ENCODE data around the gene PRDM16. TPM values are rescaled to one million over a fixed set of nuclear protein-coding genes. Genes with fewer than 3 reads are reported as not detected.

Gene PRDM16
- total RNA-seq, 1 experiment from 2014 or later, result 0.17 TPM

- Histone ChIP-seq H3K27me3 (ENCODE audit: insufficient read depth, low read length) (no peaks in the 10 kb centered on the region), H3K9me3 (ENCODE audit: control insufficient read depth, low read depth, low read length) (no peaks in the 10 kb centered on the region), H3T11ph (ENCODE audit: low read length) (no peak overlapping the region), H3K27ac (ENCODE audit: insufficient read length, low read depth, low read length) (no peak overlapping the region), H3K14ac (ENCODE audit: insufficient read depth, low read length) (no peak overlapping the region; the same call in 1 of the 2 replicates), H4K20me1 (ENCODE audit: control insufficient read depth, insufficient read depth, insufficient read length) (no peaks in the 10 kb centered on the region), H3K4me2 (ENCODE audit: insufficient read depth, insufficient read length, low read length) (no peak overlapping the region), H2AK5ac (ENCODE audit: insufficient read length, low read length) (no peak overlapping the region), H2BK15ac (ENCODE audit: low read depth, low read length) (no peak overlapping the region; the same call in 1 of the 2 replicates), H3K79me2 (ENCODE audit: insufficient read depth, low read length) (no peaks in the 10 kb centered on the region), H3K23ac (ENCODE audit: insufficient read length, low read depth, low read length) (no peak overlapping the region), H3K4me1 (ENCODE audit: insufficient read depth, low read length) (no peaks in the 10 kb centered on the region), H2BK120ac (ENCODE audit: low read depth, low read length, poor library complexity, severe bottlenecking) (no peak overlapping the region), H2BK5ac (ENCODE audit: insufficient read length, low read length) (no peak overlapping the region), H4K91ac (ENCODE audit: insufficient read length, low read depth, low read length) (no peak overlapping the region), H3K4ac (ENCODE audit: low read depth, low read length) (no peak overlapping the region), H2AFZ (ENCODE audit: low read length) (no peak overlapping the region), H3K18ac (ENCODE audit: insufficient read length, low read depth, low read length) (peak overlapping the region; percentile 53), H2BK12ac (ENCODE audit: insufficient read length, low read depth, low read length) (no peak overlapping the region), H4K5ac (ENCODE audit: insufficient read length, low read depth, low read length) (no peak overlapping the region), H4K8ac (replicated peaks; ENCODE audit: insufficient read length, low read depth, low read length) (no peak overlapping the region), H2BK20ac (ENCODE audit: low read depth, low read length, poor library complexity, severe bottlenecking) (no peak overlapping the region), H3K9ac (ENCODE audit: extremely low read depth, insufficient read length, low read length) (no peak overlapping the region), H3K56ac (ENCODE audit: insufficient read length, low read depth, low read length) (no peak overlapping the region), H3K23me2 (ENCODE audit: insufficient read length, low read depth, low read length, poor library complexity, severe bottlenecking) (peaks cover 4% of the 10 kb centered on the region), H3K79me1 (ENCODE audit: insufficient read depth, low read depth, low read length, poor library complexity, severe bottlenecking) (no peaks in the 10 kb centered on the region)
- Mint-ChIP-seq H3K36me3 (ENCODE audit: insufficient read depth in 1 of 3, low read depth in 3 of 3) (no peaks in the 10 kb centered on the region), H3K4me3 (no peak overlapping the region), H3K4me1 (peaks cover 12 to 28% of the 10 kb centered on the region in 2 experiments; a peak in 3 of 4 replicates), H3K27me3 (ENCODE audit: low read depth) (peaks cover 3% of the 10 kb centered on the region; the same call in 1 of the 2 replicates), H3K27ac (no peak overlapping the region), H3K9me3 (no peaks in the 10 kb centered on the region)
- no peak for DNase-seq
- no CpG with 5 or more reads among the region's 21 CpGs for WGBS (ENCODE audit: extremely low coverage, insufficient read length, low lambda C conversion rate)
- TF ChIP-seq CTCF (conservative IDR thresholded peaks at IDR 0.05), result no peak
Measured at GRCh38 chr1:3187415-3188149, 118.6 kb downstream of the PRDM16 start.

All from H9 (cell line).